Measurements from ENCODE around the gene FBXL4. TPM values are rescaled to one million over a fixed set of nuclear protein-coding genes. Genes with fewer than 3 reads are reported as not detected.

FBXL4 gene
- total RNA-seq, 2 experiments from 2014 or later, result 16.4 to 17.5 TPM

DNA sequence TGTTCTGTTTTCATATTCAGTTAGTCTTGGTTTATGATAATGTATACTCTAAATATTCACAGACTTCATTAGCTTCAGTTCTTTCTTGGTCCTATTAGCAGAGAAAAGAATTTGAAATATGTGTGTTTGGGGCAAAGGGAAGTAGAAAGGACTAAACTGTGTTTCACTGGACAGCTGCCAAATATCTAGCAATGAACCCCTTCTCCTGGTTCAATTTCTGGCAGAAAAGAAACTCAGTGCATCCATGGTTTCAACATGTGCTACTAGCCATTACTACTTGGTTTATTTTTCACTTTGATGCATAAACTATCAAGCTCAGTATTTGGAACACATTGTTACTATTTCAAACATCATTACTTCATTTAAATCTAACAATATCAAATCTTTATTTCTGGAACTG lies 43.6 kb downstream of the FBXL4 start:
- H3K36me3 Mint-ChIP-seq (ENCODE audit: low read depth), result peaks cover 61% of the 10 kb centered on the region
- no peak overlapping the region for H3K4me3 Mint-ChIP-seq
- CTCF ChIA-PET, result interaction anchor here (0.8 kb wide), 1 partner anchor 12 kb away, joined by 3 read pairs; no protein-coding TSS in a partner anchor
- POLR2A ChIA-PET, result no interaction called here
- ATAC-seq (no peak), DNase-seq (no peak)
- no peaks in the 10 kb centered on the region for H3K4me1 Mint-ChIP-seq (ENCODE audit: low read depth)
- no peaks in the 10 kb centered on the region for H3K9me3 Mint-ChIP-seq
- H3K27me3 Mint-ChIP-seq, result no peaks in the 10 kb centered on the region
- TF ChIP-seq, protein P1, sequence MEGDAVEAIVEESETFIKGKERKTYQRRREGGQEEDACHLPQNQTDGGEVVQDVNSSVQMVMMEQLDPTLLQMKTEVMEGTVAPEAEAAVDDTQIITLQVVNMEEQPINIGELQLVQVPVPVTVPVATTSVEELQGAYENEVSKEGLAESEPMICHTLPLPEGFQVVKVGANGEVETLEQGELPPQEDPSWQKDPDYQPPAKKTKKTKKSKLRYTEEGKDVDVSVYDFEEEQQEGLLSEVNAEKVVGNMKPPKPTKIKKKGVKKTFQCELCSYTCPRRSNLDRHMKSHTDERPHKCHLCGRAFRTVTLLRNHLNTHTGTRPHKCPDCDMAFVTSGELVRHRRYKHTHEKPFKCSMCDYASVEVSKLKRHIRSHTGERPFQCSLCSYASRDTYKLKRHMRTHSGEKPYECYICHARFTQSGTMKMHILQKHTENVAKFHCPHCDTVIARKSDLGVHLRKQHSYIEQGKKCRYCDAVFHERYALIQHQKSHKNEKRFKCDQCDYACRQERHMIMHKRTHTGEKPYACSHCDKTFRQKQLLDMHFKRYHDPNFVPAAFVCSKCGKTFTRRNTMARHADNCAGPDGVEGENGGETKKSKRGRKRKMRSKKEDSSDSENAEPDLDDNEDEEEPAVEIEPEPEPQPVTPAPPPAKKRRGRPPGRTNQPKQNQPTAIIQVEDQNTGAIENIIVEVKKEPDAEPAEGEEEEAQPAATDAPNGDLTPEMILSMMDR (IDR thresholded peaks at IDR 0.05), result no peak
- intact Hi-C loops (cut with micrococcal nuclease), result no loop called here
- H3K27ac Mint-ChIP-seq, result no peak overlapping the region

DNA sequence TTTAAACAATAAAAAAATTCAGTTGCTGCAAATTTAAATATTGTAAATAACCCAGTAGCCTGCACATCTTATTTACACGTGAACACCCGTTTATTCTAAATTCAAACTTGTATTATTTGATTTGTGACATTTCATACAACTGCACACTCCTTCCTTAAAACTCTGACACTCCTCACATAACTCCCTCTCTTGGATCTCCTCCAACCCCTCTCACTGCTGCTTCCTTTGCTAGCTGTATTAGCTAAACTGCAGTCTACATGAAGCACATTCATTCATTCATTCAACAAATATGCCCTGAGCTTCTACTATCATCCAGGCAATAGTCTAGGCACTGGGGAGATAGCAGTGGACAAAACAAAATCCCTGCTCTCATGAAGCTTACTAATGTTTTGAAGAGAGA lies 47.0 kb downstream of the FBXL4 start:
- Mint-ChIP-seq H3K4me1 (ENCODE audit: low read depth) (peaks cover 4% of the 10 kb centered on the region), H3K4me3 (no peak overlapping the region), H3K27ac (no peak overlapping the region), H3K36me3 (ENCODE audit: low read depth) (peaks cover 59% of the 10 kb centered on the region), H3K27me3 (no peaks in the 10 kb centered on the region), H3K9me3 (no peaks in the 10 kb centered on the region)
- TF ChIP-seq, protein P1 (IDR thresholded peaks at IDR 0.05), result no peak
- POLR2A ChIA-PET, result no interaction called here
- intact Hi-C loops (cut with micrococcal nuclease), result no loop called here
- DNase-seq, result no peak
- CTCF ChIA-PET, result interaction anchor here (1.9 kb wide), 1 partner anchor 23 kb away, joined by 4 read pairs; no protein-coding TSS in a partner anchor
- ATAC-seq, result no peak

DNA sequence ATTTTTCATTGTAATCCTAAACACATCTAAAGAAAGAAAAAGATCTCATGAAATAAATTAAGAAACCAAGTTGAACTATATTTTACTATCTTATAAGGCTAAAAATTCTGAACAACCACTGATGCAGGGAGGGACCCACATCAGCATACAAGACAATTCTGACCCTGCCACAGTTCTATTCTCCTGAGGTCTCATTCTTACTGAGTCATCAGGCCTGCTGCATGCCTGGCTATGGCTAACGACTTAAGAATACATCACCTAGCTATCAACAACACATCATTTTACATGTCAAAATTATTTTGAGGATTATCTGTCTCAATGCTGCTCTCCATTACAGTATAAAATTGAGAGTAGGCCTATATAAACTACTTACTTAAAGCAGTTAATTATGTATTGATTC lies 52.9 kb downstream of the FBXL4 start:
- CTCF ChIA-PET, result interaction anchor here (1.5 kb wide), 1 partner anchor 48 kb away, joined by 3 read pairs; no protein-coding TSS in a partner anchor

DNA sequence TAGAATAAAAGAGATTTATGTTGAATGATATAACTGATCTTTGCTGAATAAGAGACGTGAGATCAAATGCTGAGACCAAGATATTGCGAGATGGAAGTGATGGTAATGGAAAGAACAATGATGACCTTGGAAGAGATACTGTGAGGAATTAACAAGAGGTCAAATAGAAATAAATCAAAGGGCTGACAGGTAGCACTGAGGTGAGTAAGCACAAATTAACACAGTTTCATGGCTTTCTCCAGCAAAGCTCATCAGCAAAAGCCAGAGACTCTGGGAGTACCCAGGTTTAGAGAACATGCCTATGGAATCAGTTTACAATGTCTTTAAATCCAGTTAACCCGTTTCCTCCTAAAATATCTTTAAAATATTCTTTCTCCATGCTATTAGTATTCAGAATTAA lies 60.1 kb downstream of the FBXL4 start:
- TF ChIP-seq, protein P1 (IDR thresholded peaks at IDR 0.05), result no peak
- ATAC-seq (no peak), DNase-seq (no peak)
- ChIA-PET POLR2A (no interaction called here), CTCF (no interaction called here)
- intact Hi-C loops (cut with micrococcal nuclease), result no loop called here
- Mint-ChIP-seq H3K27ac (no peak overlapping the region), H3K4me1 (ENCODE audit: low read depth) (peaks cover 4% of the 10 kb centered on the region), H3K9me3 (no peaks in the 10 kb centered on the region), H3K36me3 (ENCODE audit: low read depth) (peaks cover 30% of the 10 kb centered on the region), H3K27me3 (no peaks in the 10 kb centered on the region), H3K4me3 (no peak overlapping the region)

More for the DNA sequence above, 52.9 kb downstream of the FBXL4 start:
- intact Hi-C loops (cut with micrococcal nuclease), result no loop called here
- peaks cover 43% of the 10 kb centered on the region for H3K36me3 Mint-ChIP-seq (ENCODE audit: low read depth)
- no peak overlapping the region for H3K27ac Mint-ChIP-seq
- H3K4me1 Mint-ChIP-seq (ENCODE audit: low read depth), result peaks cover 4% of the 10 kb centered on the region
- no peaks in the 10 kb centered on the region for H3K9me3 Mint-ChIP-seq
- ATAC-seq, result no peak
- POLR2A ChIA-PET, result no interaction called here
- no peaks in the 10 kb centered on the region for H3K27me3 Mint-ChIP-seq
- DNase-seq, result no peak
- TF ChIP-seq, protein P1 (IDR thresholded peaks at IDR 0.05), result no peak
- no peak overlapping the region for H3K4me3 Mint-ChIP-seq

DNA sequence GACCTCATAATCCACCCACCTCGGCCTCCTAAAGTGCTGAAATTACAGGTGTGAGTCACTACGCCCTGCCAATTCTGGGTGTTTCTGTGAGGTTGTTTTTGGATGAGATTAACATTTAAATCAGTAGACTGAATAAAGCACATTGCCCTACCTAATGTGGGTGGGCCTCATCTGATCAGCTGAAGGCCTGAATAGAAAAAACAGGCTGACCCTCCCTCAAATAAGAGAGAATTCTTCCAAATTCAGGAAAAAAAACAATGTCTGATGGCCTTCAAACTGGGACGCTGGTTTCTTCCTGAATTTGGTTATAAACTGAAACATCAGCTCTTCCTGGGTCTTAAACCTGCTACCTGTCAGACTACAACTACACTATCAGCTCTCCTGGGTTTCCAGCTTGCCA lies 62.4 kb downstream of the FBXL4 start:
- Mint-ChIP-seq H3K27me3 (no peaks in the 10 kb centered on the region), H3K36me3 (ENCODE audit: low read depth) (peaks cover 29% of the 10 kb centered on the region), H3K4me3 (no peak overlapping the region), H3K4me1 (ENCODE audit: low read depth) (peaks cover 10% of the 10 kb centered on the region), H3K9me3 (no peaks in the 10 kb centered on the region), H3K27ac (no peak overlapping the region)
- ATAC-seq, result peak; percentile 45
- intact Hi-C loops (cut with micrococcal nuclease), result no loop called here
- ChIA-PET POLR2A (interaction anchor here (0.6 kb wide), 1 partner anchor 686 kb away, joined by 3 read pairs; no protein-coding TSS in a partner anchor), CTCF (no interaction called here)
- TF ChIP-seq, protein P1 (IDR thresholded peaks at IDR 0.05), result no peak
- peak; percentile 36 for DNase-seq
